Thyroid gland (tissue), 4 donors: ENCODE results near the gene MLYCD. TPM values are rescaled to one million over a fixed set of nuclear protein-coding genes. Genes with fewer than 3 reads are reported as not detected.

Experiments used
- DNase-seq, 2 donors: peaks; one replicate each; pipeline ENCODE4 v3.0.0-alpha.2; 2019
- H3K27ac ChIP-seq, 3 donors: fragments of 200-600 bp; sonication (generic); 1 replicate in 2 of 3; 2 replicates in 1 of 3; pipeline ENCODE4 v1.5.1; 2016 to 2019; ENCODE audit warnings: mild to moderate bottlenecking in 1 of 3, moderate library complexity in 1 of 3
- H3K27me3 ChIP-seq: fragments of 200-600 bp; sonication (generic); one replicate; pipeline ENCODE4 v1.5.1; 2019
- H3K36me3 ChIP-seq, 2 donors: fragments of 200-600 bp; sonication (generic); one replicate each; pipeline ENCODE4 v1.5.1; 2016 to 2019
- H3K4me1 ChIP-seq, 2 donors: fragments of 200-600 bp; sonication (generic); one replicate each; pipeline ENCODE4 v1.5.1; 2017 to 2019
- H3K4me3 ChIP-seq, 3 donors: fragments of 200-600 bp; sonication (generic); replicated peaks in 1 of 3; 1 replicate in 2 of 3; 2 replicates in 1 of 3; pipeline ENCODE4 v1.5.1; 2016; ENCODE audit warnings: mild to moderate bottlenecking in 1 of 3
- H3K9me3 ChIP-seq: fragments of 200-600 bp; sonication (generic); one replicate; pipeline ENCODE4 v1.5.1; 2017
- POLR2A ChIP-seq, 2 donors: fragments of 450-650 bp; IDR thresholded peaks; one replicate each; pipeline ENCODE4 v1.6.1; 2017; ENCODE audit warnings: antibody characterized with exemption in 2 of 2, mild to moderate bottlenecking in 2 of 2, moderate library complexity in 1 of 2
- WGBS, 2 donors: methylation state at CpG; one replicate each; pipeline ENCODE4 v1.1.5; 2017; 5-methylcytosine and 5-hydroxymethylcytosine counted together
- intact Hi-C: fragments of 100-400 bp; cut with DNase I; formaldehyde crosslinking; loops from one replicate; pipeline ENCODE4 v1.15.1; 2023
- total RNA-seq, 4 donors: library from RNA; depleted of rRNA; stranded (reverse); fragments of >200 nt; gene quantifications; one replicate each; pipeline ENCODE4 v1.2.3, GENCODE V29; 2016
- TF ChIP-seq, protein P1 (sequence below), 6 experiments: fragments of 200-600 bp in 3 of 6; fragments of 450-650 bp in 3 of 6; sonication (generic) in 3 of 6; IDR thresholded peaks; one replicate each; pipeline ENCODE4 v1.5.1; 2016 to 2019; ENCODE audit warnings: antibody characterized with exemption in 6 of 6, mild to moderate bottlenecking in 2 of 6, inconsistent platforms in 1 of 6, moderate library complexity in 1 of 6

Gene MLYCD
- total RNA-seq, 4 donors from 2014 or later = 9.9 to 22.0 (median 12.0) TPM

DNA sequence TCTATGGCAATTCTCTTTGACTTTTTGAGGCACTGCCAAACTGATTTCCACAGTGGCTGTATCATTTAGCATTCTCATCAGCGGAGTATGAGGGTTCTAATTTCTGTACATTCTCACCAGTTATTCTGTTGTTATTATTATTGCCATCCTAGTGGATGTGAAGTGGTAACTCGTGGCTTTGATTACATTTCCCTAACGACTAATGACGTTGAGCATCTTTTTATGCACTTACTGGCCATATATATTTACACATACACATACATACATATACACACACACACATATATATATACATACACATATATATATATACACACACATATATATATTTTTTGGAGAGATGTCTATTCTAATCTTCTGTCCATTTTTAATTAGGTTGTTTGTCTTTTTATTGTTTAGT lies 3.7 kb upstream of the MLYCD start:
- TF ChIP-seq, protein P1, sequence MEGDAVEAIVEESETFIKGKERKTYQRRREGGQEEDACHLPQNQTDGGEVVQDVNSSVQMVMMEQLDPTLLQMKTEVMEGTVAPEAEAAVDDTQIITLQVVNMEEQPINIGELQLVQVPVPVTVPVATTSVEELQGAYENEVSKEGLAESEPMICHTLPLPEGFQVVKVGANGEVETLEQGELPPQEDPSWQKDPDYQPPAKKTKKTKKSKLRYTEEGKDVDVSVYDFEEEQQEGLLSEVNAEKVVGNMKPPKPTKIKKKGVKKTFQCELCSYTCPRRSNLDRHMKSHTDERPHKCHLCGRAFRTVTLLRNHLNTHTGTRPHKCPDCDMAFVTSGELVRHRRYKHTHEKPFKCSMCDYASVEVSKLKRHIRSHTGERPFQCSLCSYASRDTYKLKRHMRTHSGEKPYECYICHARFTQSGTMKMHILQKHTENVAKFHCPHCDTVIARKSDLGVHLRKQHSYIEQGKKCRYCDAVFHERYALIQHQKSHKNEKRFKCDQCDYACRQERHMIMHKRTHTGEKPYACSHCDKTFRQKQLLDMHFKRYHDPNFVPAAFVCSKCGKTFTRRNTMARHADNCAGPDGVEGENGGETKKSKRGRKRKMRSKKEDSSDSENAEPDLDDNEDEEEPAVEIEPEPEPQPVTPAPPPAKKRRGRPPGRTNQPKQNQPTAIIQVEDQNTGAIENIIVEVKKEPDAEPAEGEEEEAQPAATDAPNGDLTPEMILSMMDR (IDR thresholded peaks at IDR 0.05) = no peak
- no peak for TF ChIP-seq POLR2A (IDR thresholded peaks at IDR 0.05)
- Histone ChIP-seq H3K36me3 (no peaks in the 10 kb centered on the region), H3K4me1 (peaks cover 10 to 12% of the 10 kb centered on the region in 2 donors), H3K4me3 (no peak overlapping the region), H3K27me3 (no peaks in the 10 kb centered on the region), H3K27ac (no peak overlapping the region), H3K9me3 (no peaks in the 10 kb centered on the region)
- intact Hi-C loops = no loop called here
- no peak for DNase-seq
- 82 to 86% methylated on average over 4 of the region's 4 CpGs for WGBS, 2 donors

DNA sequence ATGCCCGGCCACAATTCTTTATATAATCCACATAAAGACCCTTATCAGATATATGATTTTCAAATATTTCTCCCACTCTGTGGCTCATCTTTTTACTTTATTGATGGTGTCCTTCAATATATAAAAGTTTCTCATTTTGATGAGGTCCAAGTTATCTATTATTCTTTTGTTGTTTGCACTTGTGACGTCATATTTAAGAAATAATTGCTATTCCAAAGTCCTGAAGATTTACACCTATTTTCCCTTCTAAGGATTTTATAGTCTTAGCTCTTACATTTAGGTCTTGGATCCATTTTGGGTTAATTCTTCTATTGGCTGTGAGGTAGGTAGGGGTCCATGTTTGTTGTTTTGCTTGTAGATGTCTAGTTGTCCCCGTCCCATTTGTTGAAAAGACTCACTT lies 3.0 kb upstream of the MLYCD start:
- TF ChIP-seq POLR2A (IDR thresholded peaks at IDR 0.05) = no peak
- TF ChIP-seq, protein P1 (IDR thresholded peaks at IDR 0.05) = no peak
- H3K36me3 ChIP-seq = no peaks in the 10 kb centered on the region
- no peak overlapping the region for H3K27ac ChIP-seq
- H3K27me3 ChIP-seq = no peaks in the 10 kb centered on the region
- 92 to 97% methylated on average over 3 of the region's 3 CpGs for WGBS, 2 donors
- no peaks in the 10 kb centered on the region for H3K9me3 ChIP-seq
- intact Hi-C loops = no loop called here
- H3K4me3 ChIP-seq = no peak overlapping the region
- H3K4me1 ChIP-seq = peaks cover 12 to 14% of the 10 kb centered on the region in 2 donors
- DNase-seq = no peak

DNA sequence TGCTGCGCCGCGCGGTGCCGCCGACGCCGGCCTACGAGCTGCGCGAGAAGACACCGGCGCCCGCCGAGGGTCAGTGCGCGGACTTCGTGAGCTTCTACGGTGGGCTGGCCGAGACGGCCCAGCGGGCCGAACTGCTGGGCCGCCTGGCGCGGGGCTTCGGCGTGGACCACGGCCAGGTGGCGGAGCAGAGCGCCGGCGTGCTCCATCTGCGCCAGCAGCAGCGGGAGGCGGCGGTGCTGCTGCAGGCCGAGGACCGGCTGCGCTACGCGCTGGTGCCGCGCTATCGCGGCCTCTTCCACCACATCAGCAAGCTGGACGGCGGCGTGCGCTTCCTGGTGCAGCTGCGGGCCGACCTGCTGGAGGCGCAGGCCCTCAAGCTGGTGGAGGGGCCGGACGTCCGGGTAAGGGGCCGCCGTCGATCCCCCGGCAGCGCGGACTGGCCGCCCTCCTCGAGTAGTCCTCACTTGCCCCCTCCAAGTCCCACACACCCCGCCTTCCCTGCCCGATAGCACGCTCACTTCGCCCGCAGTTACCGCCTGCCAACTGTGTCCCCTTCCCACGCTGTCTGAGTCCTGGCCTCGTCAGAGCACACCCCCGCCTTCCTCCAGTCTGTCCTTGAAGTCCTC lies 470 bp downstream of the MLYCD start:
- Histone ChIP-seq H3K27me3 (no peaks in the 10 kb centered on the region), H3K4me3 (peak overlapping the region; percentile 56 to 86 (median 69)), H3K4me1 (peaks cover 12 to 14% of the 10 kb centered on the region in 2 donors), H3K36me3 (no peaks in the 10 kb centered on the region), H3K27ac (peak overlapping the region; percentile 55 to 96 (median 80)), H3K9me3 (no peaks in the 10 kb centered on the region)
- intact Hi-C loops = no loop called here
- WGBS, 2 donors = 3 to 33% methylated on average over 1 to 12 of the region's 73 CpGs
- peak; percentile 47 for DNase-seq
- TF ChIP-seq, protein P1 (IDR thresholded peaks at IDR 0.05) = peak in 1 of 6 experiments; percentile 11
- no peak for TF ChIP-seq POLR2A (IDR thresholded peaks at IDR 0.05)

DNA sequence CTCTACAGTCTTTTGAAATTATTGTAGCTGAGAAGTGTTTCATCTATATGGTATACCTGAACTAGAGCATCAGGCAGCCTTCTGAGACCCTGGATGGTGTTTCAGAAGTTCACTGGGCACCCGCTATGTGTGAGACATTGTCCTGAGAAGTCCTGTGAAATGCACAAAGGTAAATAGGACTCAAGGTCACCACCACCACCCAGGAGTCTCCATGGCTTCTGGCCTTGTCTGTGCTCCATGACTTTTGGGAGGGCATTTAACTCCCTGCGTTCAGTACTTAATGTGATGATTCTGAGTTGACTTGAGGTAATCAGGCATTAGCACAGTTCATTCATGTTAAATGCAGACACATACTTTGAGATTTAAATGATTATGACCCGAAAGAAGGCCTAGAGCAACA lies 1.1 kb downstream of the MLYCD start:
- H3K9me3 ChIP-seq = no peaks in the 10 kb centered on the region
- H3K36me3 ChIP-seq = no peaks in the 10 kb centered on the region
- peaks cover 12 to 14% of the 10 kb centered on the region in 2 donors for H3K4me1 ChIP-seq
- peak overlapping the region; percentile 56 to 86 (median 69) for H3K4me3 ChIP-seq
- TF ChIP-seq, protein P1 (IDR thresholded peaks at IDR 0.05) = no peak
- no peak for TF ChIP-seq POLR2A (IDR thresholded peaks at IDR 0.05)
- intact Hi-C loops = no loop called here
- H3K27ac ChIP-seq = peak overlapping the region in 1 of 3 donors; percentile 96
- 85 to 90% methylated on average over 3 of the region's 3 CpGs for WGBS, 2 donors
- H3K27me3 ChIP-seq = no peaks in the 10 kb centered on the region
- DNase-seq = no peak

DNA sequence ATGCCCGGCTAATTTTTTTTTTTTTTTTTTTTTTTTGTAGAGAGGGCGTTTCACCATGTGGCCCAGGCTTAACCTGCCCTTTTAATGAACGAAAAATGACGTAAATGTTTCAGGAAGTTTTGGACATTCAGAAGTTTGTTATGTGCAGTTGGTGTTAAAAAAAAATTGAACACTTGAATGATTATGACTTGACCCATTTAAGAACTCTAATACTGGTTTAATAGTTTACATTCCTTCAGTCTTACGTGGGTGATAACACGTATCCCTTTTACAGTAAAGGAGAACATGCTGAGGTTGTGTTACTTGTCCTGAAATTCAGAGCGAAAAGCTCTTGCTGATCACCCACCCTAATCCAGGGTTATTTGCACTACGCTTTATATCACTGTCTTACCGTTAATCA lies 1.7 kb downstream of the MLYCD start:
- TF ChIP-seq POLR2A (IDR thresholded peaks at IDR 0.05) = no peak
- TF ChIP-seq, protein P1 (IDR thresholded peaks at IDR 0.05) = no peak
- 93% methylated on average over 9 of the region's 9 CpGs for WGBS, 2 donors
- H3K27me3 ChIP-seq = no peaks in the 10 kb centered on the region
- no peak overlapping the region for H3K4me3 ChIP-seq
- H3K9me3 ChIP-seq = no peaks in the 10 kb centered on the region
- no peak overlapping the region for H3K27ac ChIP-seq
- H3K4me1 ChIP-seq = peaks cover 12 to 14% of the 10 kb centered on the region in 2 donors
- no peak for DNase-seq
- H3K36me3 ChIP-seq = no peaks in the 10 kb centered on the region
- intact Hi-C loops = no loop called here
